Uterus (tissue), 4 donors: ENCODE data around the gene CHST3. TPM values are rescaled to one million over a fixed set of nuclear protein-coding genes. Genes with fewer than 3 reads are reported as not detected.

Experiments
- DNase-seq, 2 donors: peaks; one replicate each; pipeline ENCODE4 v3.0.0-alpha.2; 2019 to 2020
- H3K27ac ChIP-seq, 2 donors: fragments of 200-600 bp; sonication (generic); 1 replicate in 1 of 2; 2 replicates in 1 of 2; pipeline ENCODE4 v1.5.1; 2016 to 2018
- H3K27me3 ChIP-seq, 2 donors: fragments of 200-600 bp; sonication (generic); one replicate each; pipeline ENCODE4 v1.5.1; 2018 to 2019; ENCODE audit warnings: control low read depth in 1 of 2
- H3K36me3 ChIP-seq, 2 donors: fragments of 200-600 bp; sonication (generic); one replicate each; pipeline ENCODE4 v1.5.1; 2019; ENCODE audit warnings: control low read depth in 1 of 2
- H3K4me1 ChIP-seq, 2 donors: fragments of 200-600 bp; sonication (generic); one replicate each; pipeline ENCODE4 v1.5.1; 2018 to 2019; ENCODE audit warnings: control low read depth in 1 of 2
- H3K4me3 ChIP-seq, 2 donors: fragments of 200-600 bp; sonication (generic); 1 replicate in 1 of 2; 2 replicates in 1 of 2; pipeline ENCODE4 v1.5.1; 2018 to 2019; ENCODE audit warnings: mild to moderate bottlenecking in 1 of 2
- H3K9me3 ChIP-seq, 2 donors: fragments of 200-600 bp; sonication (generic); one replicate each; pipeline ENCODE4 v1.5.1; 2019; ENCODE audit warnings: control low read depth in 1 of 2
- POLR2A ChIP-seq, 2 donors: fragments of 450-650 bp; IDR thresholded peaks; one replicate each; pipeline ENCODE4 v1.6.1; 2016; ENCODE audit warnings: antibody characterized with exemption in 2 of 2, mild to moderate bottlenecking in 1 of 2, moderate library complexity in 1 of 2
- intact Hi-C: fragments of 100-400 bp; cut with DNase I; formaldehyde crosslinking; loops from one replicate; pipeline ENCODE4 v1.15.1; 2023; ENCODE audit warnings: low total_unique reads
- total RNA-seq, 4 donors: library from RNA; depleted of rRNA in 3 of 4; stranded (reverse); fragments of >200 nt in 3 of 4; gene quantifications; one replicate each; pipeline versions ENCODE4 v1.1.0 to v1.2.4, GENCODE V29; 2014 to 2023
- TF ChIP-seq, protein P1 (sequence below), 4 experiments: fragments of 200-600 bp in 2 of 4; fragments of 450-650 bp in 2 of 4; sonication (generic) in 2 of 4; IDR thresholded peaks; one replicate each; pipeline ENCODE4 v1.5.1; 2016 to 2019; ENCODE audit warnings: antibody characterized with exemption in 4 of 4, mild to moderate bottlenecking in 2 of 4, moderate library complexity in 1 of 4
- donor health status: DM: yes; HTN: yes; CAD: no.

Gene CHST3
- total RNA-seq, 4 donors from 2014 or later: 12.3 to 44.7 (median 28.1) TPM

DNA sequence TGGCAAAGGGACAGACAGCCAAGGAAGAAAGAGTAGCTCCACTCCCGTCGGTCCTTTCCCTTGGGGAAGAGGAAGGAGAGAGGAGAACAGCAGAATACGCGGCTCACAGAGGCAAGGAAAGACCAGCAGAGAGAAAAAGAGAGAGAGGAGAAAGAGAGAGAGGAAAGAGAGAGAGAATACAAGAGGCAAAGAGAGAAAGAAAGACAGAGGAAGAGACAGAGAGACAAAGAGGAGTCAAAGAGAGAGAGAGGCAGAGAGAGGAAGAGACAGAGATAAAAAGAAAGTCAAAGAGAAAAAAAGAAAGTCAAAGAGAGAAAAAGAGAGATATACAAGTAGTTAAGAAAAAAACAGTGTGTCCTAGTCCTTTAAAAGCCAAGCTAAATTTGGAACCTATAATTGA is 23.4 kb upstream of the CHST3 start:
- TF ChIP-seq POLR2A (IDR thresholded peaks at IDR 0.05): no peak
- TF ChIP-seq, protein P1, sequence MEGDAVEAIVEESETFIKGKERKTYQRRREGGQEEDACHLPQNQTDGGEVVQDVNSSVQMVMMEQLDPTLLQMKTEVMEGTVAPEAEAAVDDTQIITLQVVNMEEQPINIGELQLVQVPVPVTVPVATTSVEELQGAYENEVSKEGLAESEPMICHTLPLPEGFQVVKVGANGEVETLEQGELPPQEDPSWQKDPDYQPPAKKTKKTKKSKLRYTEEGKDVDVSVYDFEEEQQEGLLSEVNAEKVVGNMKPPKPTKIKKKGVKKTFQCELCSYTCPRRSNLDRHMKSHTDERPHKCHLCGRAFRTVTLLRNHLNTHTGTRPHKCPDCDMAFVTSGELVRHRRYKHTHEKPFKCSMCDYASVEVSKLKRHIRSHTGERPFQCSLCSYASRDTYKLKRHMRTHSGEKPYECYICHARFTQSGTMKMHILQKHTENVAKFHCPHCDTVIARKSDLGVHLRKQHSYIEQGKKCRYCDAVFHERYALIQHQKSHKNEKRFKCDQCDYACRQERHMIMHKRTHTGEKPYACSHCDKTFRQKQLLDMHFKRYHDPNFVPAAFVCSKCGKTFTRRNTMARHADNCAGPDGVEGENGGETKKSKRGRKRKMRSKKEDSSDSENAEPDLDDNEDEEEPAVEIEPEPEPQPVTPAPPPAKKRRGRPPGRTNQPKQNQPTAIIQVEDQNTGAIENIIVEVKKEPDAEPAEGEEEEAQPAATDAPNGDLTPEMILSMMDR (IDR thresholded peaks at IDR 0.05): no peak
- no peak overlapping the region for H3K4me3 ChIP-seq
- no peak for DNase-seq

DNA sequence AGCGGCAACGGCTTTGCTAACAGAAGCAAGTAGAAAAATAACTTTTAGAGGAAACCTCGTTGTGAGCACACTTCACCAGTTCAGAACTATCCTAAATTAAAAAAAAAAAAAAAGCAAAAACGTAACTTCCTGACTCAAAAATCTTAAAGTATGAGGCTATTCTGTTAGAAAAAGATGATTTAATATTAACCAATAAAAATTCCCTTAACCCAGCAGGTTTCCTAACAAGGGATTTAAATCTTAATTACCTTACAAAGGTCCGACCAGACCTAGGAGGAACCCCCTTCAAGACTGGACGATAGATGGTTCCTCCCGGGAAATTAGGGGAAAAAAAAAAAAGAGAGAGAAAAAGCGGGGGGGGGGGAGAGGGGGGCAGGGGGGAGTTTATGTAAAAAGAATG is 22.9 kb upstream of the CHST3 start:
- Histone ChIP-seq H3K27ac (no peak overlapping the region), H3K36me3 (no peaks in the 10 kb centered on the region), H3K9me3 (peaks cover 0 to 12% of the 10 kb centered on the region in 2 donors), H3K4me3 (no peak overlapping the region), H3K4me1 (no peaks in the 10 kb centered on the region), H3K27me3 (no peaks in the 10 kb centered on the region)
- intact Hi-C loops: no loop called here
- DNase-seq: no peak
- TF ChIP-seq POLR2A (IDR thresholded peaks at IDR 0.05): no peak
- TF ChIP-seq, protein P1 (IDR thresholded peaks at IDR 0.05): no peak

More for the DNA sequence above, 23.4 kb upstream of the CHST3 start:
- intact Hi-C loops: no loop called here
- Histone ChIP-seq H3K36me3 (no peaks in the 10 kb centered on the region), H3K4me1 (no peaks in the 10 kb centered on the region), H3K9me3 (peaks cover 0 to 6% of the 10 kb centered on the region in 2 donors), H3K27me3 (no peaks in the 10 kb centered on the region), H3K27ac (no peak overlapping the region)

DNA sequence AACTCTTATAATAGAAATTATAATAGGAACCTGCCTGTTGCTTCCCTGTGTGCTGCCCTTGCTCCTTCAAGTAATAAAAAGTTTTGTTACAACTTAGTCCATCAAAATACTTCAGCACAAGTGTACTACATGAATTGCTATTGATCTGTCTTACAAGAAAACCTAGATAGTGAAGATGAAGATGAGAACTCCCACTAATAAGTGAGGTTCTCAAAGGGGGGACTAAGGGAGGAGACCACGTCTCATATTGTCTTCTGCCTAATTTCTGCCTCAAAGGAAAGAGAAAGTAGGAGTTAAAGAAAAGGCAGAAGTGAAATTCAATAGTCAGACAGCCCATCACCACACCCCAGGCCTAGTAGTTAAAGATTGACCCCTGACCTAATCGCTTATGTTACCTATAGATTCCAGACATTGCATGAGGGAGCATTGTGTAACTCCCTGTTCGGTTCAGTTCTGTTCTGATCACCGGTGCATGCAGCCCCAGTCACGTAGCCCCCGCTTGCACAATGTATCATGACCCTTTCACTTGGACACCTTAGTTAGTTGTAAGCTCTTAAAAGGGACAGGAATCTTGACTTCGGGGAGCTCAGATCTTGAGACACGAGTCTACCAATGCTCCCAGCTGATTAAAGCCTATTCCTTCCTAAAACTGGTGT is 18.2 kb upstream of the CHST3 start:
- TF ChIP-seq POLR2A (IDR thresholded peaks at IDR 0.05): no peak
- TF ChIP-seq, protein P1 (IDR thresholded peaks at IDR 0.05): no peak
- intact Hi-C loops: no loop called here
- no peak overlapping the region for H3K4me3 ChIP-seq
- H3K36me3 ChIP-seq: no peaks in the 10 kb centered on the region
- no peaks in the 10 kb centered on the region for H3K27me3 ChIP-seq
- DNase-seq: no peak
- H3K27ac ChIP-seq: no peak overlapping the region
- peaks cover 0 to 25% of the 10 kb centered on the region in 2 donors for H3K9me3 ChIP-seq
- H3K4me1 ChIP-seq: no peaks in the 10 kb centered on the region

DNA sequence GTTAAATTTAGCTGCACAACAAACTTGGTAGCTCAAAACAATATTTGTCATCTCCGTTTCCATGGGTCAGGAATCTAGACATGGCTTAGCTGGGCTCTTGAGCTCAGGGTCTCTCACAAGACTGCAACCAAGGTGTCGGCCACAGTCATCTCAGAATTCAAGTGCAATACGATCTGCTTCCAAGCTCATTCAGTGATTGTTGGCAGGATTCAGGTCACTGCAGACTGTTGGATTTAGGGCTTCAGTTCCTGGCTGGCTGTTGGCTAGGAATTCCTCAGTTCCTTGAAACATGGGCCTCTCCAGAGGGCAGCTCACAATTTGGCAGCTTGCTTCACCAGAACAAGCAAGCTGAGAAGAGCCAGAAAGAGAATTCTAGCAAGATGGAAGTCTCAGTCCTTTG is 17.5 kb upstream of the CHST3 start:
- no peak overlapping the region for H3K4me3 ChIP-seq
- peaks cover 0 to 25% of the 10 kb centered on the region in 2 donors for H3K9me3 ChIP-seq
- H3K36me3 ChIP-seq: no peaks in the 10 kb centered on the region
- TF ChIP-seq POLR2A (IDR thresholded peaks at IDR 0.05): no peak
- TF ChIP-seq, protein P1 (IDR thresholded peaks at IDR 0.05): no peak
- no peaks in the 10 kb centered on the region for H3K4me1 ChIP-seq
- H3K27me3 ChIP-seq: no peaks in the 10 kb centered on the region
- intact Hi-C loops: no loop called here
- no peak overlapping the region for H3K27ac ChIP-seq
- no peak for DNase-seq

DNA sequence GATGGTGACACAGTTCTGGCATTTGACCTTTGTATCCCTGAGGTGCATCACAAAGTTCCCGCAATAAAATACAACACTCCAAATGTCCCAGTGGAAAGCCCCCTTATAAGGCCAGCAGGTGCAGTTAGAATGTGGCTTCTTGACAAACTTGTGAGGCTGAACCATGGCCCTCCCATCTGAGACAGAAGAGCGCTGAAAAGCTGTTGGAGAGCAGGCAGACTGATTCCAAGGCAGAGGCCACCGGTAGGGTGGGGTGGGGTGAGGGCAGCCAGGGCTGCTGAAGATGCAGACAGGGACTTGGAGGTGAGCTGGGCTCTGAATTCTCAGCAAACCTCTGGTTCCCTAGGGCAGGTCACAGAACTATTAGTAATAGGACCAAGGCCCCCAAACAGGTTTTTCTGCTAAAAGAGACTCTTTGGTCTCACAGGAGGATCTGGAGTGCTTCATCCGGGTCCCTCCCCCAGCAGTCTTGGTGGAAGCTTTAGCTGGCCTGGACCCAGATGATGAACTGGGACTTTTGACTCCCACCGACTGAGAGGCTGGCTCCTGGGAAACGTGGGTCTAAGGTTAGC is 15.6 kb upstream of the CHST3 start:
- TF ChIP-seq, protein P1 (IDR thresholded peaks at IDR 0.05): no peak
- TF ChIP-seq POLR2A (IDR thresholded peaks at IDR 0.05): no peak
- H3K27me3 ChIP-seq: no peaks in the 10 kb centered on the region
- H3K9me3 ChIP-seq: peaks cover 0 to 23% of the 10 kb centered on the region in 2 donors
- no peaks in the 10 kb centered on the region for H3K4me1 ChIP-seq
- no peak for DNase-seq
- intact Hi-C loops: no loop called here
- no peaks in the 10 kb centered on the region for H3K36me3 ChIP-seq
- no peak overlapping the region for H3K4me3 ChIP-seq
- no peak overlapping the region for H3K27ac ChIP-seq
